Activated naive CD4-positive, alpha-beta T cell treated with anti-CD3 and anti-CD28 coated beads, Interleukin-2, amount 50 U/mL, for 24 hours (primary cell): Measurements from ENCODE around the gene IDH1.
"Not testable (repeated sequence)": the region's sequence is repeated elsewhere in the genome, so short reads cannot be mapped to it uniquely, and the experiment has no call there.

Source experiments
- H3K27ac Mint-ChIP-seq: one replicate; pipeline ENCODE4 v1.8.0; 2021; ENCODE audit warnings: mild to moderate bottlenecking, mixed read lengths
- H3K27me3 Mint-ChIP-seq: one replicate; pipeline ENCODE4 v1.8.0; 2021; ENCODE audit warnings: mixed read lengths
- H3K36me3 Mint-ChIP-seq: one replicate; pipeline ENCODE4 v1.8.0; 2021; ENCODE audit warnings: mixed read lengths
- H3K4me1 Mint-ChIP-seq: one replicate; pipeline ENCODE4 v1.8.0; 2021; ENCODE audit warnings: mixed read lengths
- H3K4me3 Mint-ChIP-seq: one replicate; pipeline ENCODE4 v1.8.0; 2021; ENCODE audit warnings: mild to moderate bottlenecking, mixed read lengths
- H3K9me3 Mint-ChIP-seq: one replicate; pipeline ENCODE4 v1.8.0; 2021; ENCODE audit warnings: mixed read lengths

Gene IDH1

DNA sequence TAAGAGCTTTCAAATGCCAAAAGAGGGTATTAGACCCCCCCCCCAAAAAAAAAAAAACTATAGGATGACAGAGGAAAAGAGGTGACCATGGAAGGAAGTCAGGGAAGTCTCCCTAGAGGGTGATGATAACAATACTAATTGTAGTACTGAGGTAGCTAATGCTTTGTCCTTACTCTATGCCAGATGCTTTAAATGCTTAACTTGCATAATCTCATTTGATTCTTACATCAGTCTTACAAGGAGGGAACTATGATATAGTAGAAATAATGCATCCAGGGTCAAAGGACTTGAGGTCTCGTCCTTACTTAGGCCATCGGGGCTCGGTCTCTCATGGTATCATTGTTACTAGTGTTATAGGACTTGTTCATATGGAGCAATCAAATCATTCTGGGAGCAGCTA is 9.1 kb downstream of the IDH1 start:
- no peak overlapping the region for H3K27ac Mint-ChIP-seq
- H3K4me3 Mint-ChIP-seq = no peak overlapping the region
- H3K9me3 Mint-ChIP-seq = no peaks in the 10 kb centered on the region
- H3K36me3 Mint-ChIP-seq = peaks cover 11% of the 10 kb centered on the region
- no peaks in the 10 kb centered on the region for H3K27me3 Mint-ChIP-seq
- no peaks in the 10 kb centered on the region for H3K4me1 Mint-ChIP-seq

DNA sequence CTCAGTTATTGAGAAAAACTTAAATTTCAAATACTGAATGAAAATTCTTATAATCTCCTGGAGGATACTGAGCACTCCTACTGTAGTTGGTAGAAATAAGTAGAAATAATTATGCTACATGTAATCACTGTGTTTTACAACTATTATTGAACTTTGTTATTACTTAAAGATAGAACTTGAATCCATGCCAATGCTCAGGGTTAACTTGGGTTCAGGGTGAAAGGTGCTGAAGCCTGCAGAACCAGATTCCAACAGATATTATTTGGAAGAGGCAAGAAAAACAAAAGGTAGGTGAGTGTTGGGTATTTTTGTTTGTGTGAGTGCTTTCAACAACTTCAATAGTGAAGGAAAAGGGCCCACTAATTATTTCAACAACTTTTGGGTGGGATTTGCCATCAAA is 10.4 kb downstream of the IDH1 start:
- H3K36me3 Mint-ChIP-seq = peaks cover 10% of the 10 kb centered on the region
- no peak overlapping the region for H3K4me3 Mint-ChIP-seq
- H3K27me3 Mint-ChIP-seq = no peaks in the 10 kb centered on the region
- no peaks in the 10 kb centered on the region for H3K9me3 Mint-ChIP-seq
- no peaks in the 10 kb centered on the region for H3K4me1 Mint-ChIP-seq
- H3K27ac Mint-ChIP-seq = no peak overlapping the region

GRCh38 chr2:208240619-208241209 is 14.2 kb downstream of the IDH1 start:
- no peak overlapping the region for H3K27ac Mint-ChIP-seq
- H3K4me3 Mint-ChIP-seq = no peak overlapping the region
- H3K27me3 Mint-ChIP-seq = no peaks in the 10 kb centered on the region
- H3K4me1 Mint-ChIP-seq = no peaks in the 10 kb centered on the region
- H3K9me3 Mint-ChIP-seq = no peaks in the 10 kb centered on the region
- peaks cover 11% of the 10 kb centered on the region for H3K36me3 Mint-ChIP-seq

- peaks cover 15% of the 10 kb centered on the region for H3K36me3 Mint-ChIP-seq
- H3K27ac Mint-ChIP-seq = no peak overlapping the region
- no peaks in the 10 kb centered on the region for H3K4me1 Mint-ChIP-seq
- H3K9me3 Mint-ChIP-seq = no peaks in the 10 kb centered on the region
- H3K27me3 Mint-ChIP-seq = no peaks in the 10 kb centered on the region
- H3K4me3 Mint-ChIP-seq = no peak overlapping the region
Measured at GRCh38 chr2:208239770-208240493, 14.9 kb downstream of the IDH1 start.

DNA sequence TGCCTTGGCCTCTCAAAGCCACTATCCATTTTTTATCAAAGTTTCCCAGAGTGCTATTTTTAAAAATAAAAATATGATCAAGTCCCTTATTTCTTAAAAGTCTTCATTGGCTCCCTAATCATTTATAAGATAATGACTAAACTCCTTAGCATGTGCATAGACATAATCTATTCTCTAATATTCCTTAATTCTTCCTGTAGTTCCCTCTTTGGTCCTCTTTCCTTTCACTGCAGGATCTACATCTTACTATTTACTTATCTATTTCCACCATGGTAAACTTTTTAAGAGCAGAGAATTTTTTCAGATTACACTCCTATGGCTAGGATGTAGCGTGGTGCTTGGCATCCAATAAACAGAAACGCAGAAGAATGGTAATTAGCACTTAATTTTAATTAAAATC is 19.0 kb downstream of the IDH1 start:
- Mint-ChIP-seq H3K27ac (no peak overlapping the region), H3K27me3 (no peaks in the 10 kb centered on the region), H3K4me1 (no peaks in the 10 kb centered on the region), H3K4me3 (no peak overlapping the region), H3K9me3 (peaks cover 6% of the 10 kb centered on the region), H3K36me3 (peaks cover 15% of the 10 kb centered on the region)

DNA sequence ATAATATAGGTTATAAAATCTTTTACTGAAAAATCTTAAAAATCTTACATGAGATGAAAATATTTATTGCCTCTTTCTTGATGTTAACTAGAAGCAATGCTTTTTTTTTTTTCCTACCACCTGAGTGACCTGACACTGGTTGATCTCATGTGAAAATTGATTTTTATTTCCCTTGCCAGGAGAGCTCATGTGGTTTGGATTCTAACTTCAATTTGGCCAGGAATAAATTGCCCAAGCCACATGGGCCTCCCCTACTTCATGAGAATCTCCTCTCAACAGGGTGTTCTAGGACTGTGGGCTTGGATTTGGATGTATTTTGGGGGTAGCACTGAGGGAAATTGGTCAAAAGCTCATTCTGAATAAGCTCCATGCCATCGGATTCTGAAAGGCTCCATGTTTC is 20.1 kb downstream of the IDH1 start:
- Mint-ChIP-seq H3K27ac (no peak overlapping the region), H3K4me1 (no peaks in the 10 kb centered on the region), H3K27me3 (no peaks in the 10 kb centered on the region), H3K36me3 (peaks cover 14% of the 10 kb centered on the region), H3K9me3 (peaks cover 6% of the 10 kb centered on the region), H3K4me3 (no peak overlapping the region)

- Mint-ChIP-seq H3K4me1 (no peaks in the 10 kb centered on the region), H3K36me3 (peaks cover 2% of the 10 kb centered on the region), H3K4me3 (no peak overlapping the region), H3K27me3 (no peaks in the 10 kb centered on the region), H3K9me3 (peaks cover 6% of the 10 kb centered on the region), H3K27ac (no peak overlapping the region)
Measured at GRCh38 chr2:208228476-208228875, 26.4 kb downstream of the IDH1 start.

DNA sequence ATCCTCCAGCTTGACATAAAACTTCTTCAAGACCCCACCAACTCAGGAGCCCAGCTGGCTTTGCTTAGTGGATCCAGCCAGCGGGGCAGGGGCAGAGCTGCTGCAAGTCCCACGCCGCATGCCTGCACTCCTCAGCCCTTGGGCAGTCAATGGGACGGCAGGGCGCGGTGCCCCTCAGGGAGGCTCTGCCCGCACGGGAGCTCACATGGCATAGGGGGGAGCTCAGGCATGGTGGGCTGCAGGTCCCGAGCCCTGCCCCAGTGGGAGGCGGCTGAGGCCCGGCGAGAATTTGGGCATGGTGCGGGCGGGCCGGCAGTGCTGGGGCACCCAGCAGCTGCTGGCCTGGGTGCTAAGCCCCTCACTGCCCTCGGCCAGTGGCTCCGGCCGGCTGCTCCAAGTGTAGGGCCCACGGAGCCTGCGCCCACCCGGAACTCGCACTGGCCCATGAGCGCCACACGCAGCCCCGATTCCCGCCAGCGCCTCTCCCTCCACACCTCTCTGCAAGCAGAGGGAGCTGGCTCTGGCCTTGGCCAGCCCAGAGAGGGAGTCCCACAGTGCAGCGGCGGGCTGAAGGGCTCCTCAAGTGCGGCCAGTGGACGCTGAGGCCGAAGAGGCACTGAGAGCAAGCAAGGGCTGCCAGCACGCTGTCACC is 27.2 kb downstream of the IDH1 start:
- H3K4me1 Mint-ChIP-seq = no peaks in the 10 kb centered on the region
- H3K4me3 Mint-ChIP-seq = no peak overlapping the region
- peaks cover 6% of the 10 kb centered on the region for H3K9me3 Mint-ChIP-seq
- H3K36me3 Mint-ChIP-seq = peaks cover 2% of the 10 kb centered on the region
- no peak overlapping the region for H3K27ac Mint-ChIP-seq
- no peaks in the 10 kb centered on the region for H3K27me3 Mint-ChIP-seq

GRCh38 chr2:208224802-208225201 is 30.1 kb downstream of the IDH1 start:
- Mint-ChIP-seq H3K9me3 (peaks cover 3% of the 10 kb centered on the region), H3K27me3 (no peaks in the 10 kb centered on the region), H3K4me1 (no peaks in the 10 kb centered on the region), H3K27ac (no peak overlapping the region), H3K36me3 (no peaks in the 10 kb centered on the region), H3K4me3 (no peak overlapping the region)

GRCh38 chr2:208222351-208222750 is 32.5 kb downstream of the IDH1 start:
- Mint-ChIP-seq H3K9me3 (peaks cover 7% of the 10 kb centered on the region), H3K4me3 (no peak overlapping the region), H3K27me3 (no peaks in the 10 kb centered on the region), H3K4me1 (no peaks in the 10 kb centered on the region), H3K27ac (no peak overlapping the region), H3K36me3 (no peaks in the 10 kb centered on the region)

DNA sequence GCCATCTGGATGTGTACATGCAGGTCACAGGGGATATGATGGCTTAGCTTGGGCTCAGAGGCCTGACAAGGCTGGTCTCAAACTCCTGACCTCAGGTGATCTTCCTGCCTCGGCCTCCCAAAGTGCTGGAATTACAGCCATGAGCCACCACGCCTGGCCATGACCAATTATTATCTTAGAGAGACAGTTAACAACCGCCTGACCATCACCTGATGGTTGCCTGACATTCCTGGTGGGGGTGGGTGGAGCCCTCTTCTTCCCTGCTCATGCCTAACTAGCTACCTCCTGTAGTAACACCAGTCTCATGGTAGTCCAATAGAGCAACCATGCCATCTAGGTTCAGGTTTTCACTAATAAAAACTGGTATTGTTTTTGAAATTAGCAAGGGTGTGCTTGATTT is 33.0 kb downstream of the IDH1 start:
- not testable (repeated sequence) for H3K27ac Mint-ChIP-seq, H3K4me1 Mint-ChIP-seq, H3K4me3 Mint-ChIP-seq

DNA sequence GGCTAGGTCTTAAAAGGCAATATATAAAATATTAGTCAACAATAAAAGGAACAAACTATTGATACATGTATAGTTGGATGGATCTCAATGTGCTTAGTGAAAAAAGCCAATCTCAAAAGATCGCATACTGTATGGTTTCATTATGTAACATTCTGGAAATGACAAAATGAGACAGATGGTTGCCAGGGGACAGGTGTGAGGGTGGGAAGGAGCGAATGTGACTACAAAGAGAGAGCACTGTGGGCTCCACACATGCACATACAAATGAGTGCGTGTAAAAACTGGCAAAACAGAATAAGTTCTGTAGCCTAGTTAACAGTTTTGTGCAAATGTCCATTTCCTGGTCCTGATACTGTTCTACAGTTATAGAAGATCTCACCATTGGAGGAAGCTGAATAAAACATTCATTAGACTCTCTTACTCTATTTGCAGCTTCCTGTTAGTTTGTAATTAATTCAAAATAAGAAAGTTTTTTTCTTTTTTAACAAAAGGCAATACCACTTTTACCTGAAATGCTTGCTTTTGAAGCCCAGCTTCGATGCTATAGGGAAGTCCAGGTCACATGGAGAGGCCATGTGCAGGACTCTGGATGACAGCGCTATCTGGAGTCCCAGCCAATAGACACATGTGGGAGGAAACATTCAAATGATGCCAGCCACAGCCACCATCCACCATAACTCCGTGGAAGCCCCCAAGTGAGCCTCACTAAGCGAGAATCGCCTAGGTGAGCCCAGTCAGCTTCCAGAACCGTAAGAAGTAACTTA is 44.0 kb downstream of the IDH1 start:
- Mint-ChIP-seq H3K27ac (no peak overlapping the region), H3K36me3 (no peaks in the 10 kb centered on the region), H3K4me3 (no peak overlapping the region), H3K4me1 (no peaks in the 10 kb centered on the region), H3K9me3 (no peaks in the 10 kb centered on the region), H3K27me3 (no peaks in the 10 kb centered on the region)

More for the DNA sequence above, 33.0 kb downstream of the IDH1 start:
- H3K9me3 Mint-ChIP-seq, H3K36me3 Mint-ChIP-seq, H3K27me3 Mint-ChIP-seq: not testable (repeated sequence)

- no peak overlapping the region for H3K27ac Mint-ChIP-seq
- no peaks in the 10 kb centered on the region for H3K36me3 Mint-ChIP-seq
- peaks cover 4% of the 10 kb centered on the region for H3K4me1 Mint-ChIP-seq
- no peaks in the 10 kb centered on the region for H3K27me3 Mint-ChIP-seq
- H3K9me3 Mint-ChIP-seq = no peaks in the 10 kb centered on the region
- H3K4me3 Mint-ChIP-seq = no peak overlapping the region
Measured at GRCh38 chr2:208208335-208209085, 46.4 kb downstream of the IDH1 start.

DNA sequence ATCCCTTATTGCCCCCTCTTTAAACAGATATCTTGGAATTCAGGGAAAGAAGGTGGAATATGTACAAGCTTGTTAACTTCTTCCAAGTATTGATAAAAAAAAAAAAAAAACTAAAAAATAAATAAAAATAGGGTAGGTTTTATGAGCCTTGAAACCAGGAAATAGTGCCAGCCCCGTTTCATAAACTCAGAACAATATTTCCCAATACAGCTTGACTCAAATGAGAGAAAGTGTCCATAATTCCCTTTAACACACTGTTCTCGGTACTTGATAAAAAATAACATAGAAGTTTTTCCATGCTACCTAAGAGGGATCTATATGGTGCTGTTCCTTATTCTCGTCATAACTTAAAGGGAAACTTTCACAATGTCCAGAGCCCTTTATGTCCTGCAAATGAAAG is 47.1 kb downstream of the IDH1 start:
- peaks cover 4% of the 10 kb centered on the region for H3K4me1 Mint-ChIP-seq
- H3K27me3 Mint-ChIP-seq = no peaks in the 10 kb centered on the region
- H3K36me3 Mint-ChIP-seq = no peaks in the 10 kb centered on the region
- no peak overlapping the region for H3K27ac Mint-ChIP-seq
- H3K4me3 Mint-ChIP-seq = no peak overlapping the region
- H3K9me3 Mint-ChIP-seq = no peaks in the 10 kb centered on the region

- Mint-ChIP-seq H3K27ac (no peak overlapping the region), H3K9me3 (no peaks in the 10 kb centered on the region), H3K36me3 (no peaks in the 10 kb centered on the region)
Measured at GRCh38 chr2:208204166-208204565, 50.7 kb downstream of the IDH1 start.

More at GRCh38 chr2:208204166-208204565, 50.7 kb downstream of the IDH1 start:
- H3K4me1 Mint-ChIP-seq = peaks cover 4% of the 10 kb centered on the region
- H3K27me3 Mint-ChIP-seq = no peaks in the 10 kb centered on the region
- no peak overlapping the region for H3K4me3 Mint-ChIP-seq
